ENCODE results near the gene GRIN2A. TPM values are rescaled to one million over a fixed set of nuclear protein-coding genes. Genes with fewer than 3 reads are reported as not detected.

Gene GRIN2A
- total and polyA plus RNA-seq, 2 donors (not counting 3 experiments of a cell fraction or from before 2014, with no cell fraction given) = not detected

GRCh38 chr16:10188236-10188635 is 6.0 kb upstream of the GRIN2A start:
- Histone ChIP-seq H3K27me3 (ENCODE audit: control insufficient read depth in 2 of 2, insufficient read depth in 2 of 2, low read length in 2 of 2) (peaks cover 5 to 7% of the 10 kb centered on the region in 2 experiments), H3K27ac (ENCODE audit: insufficient read depth, low read depth, low read length) (no peak overlapping the region), H3K9ac (replicated peaks; ENCODE audit: extremely low read depth, insufficient read depth, low read length) (no peak overlapping the region), H3K4me3 (replicated peaks in 1 of 3; ENCODE audit: insufficient read depth in 1 of 3, low read depth in 1 of 3, low read length in 3 of 3) (no peak overlapping the region), H3K79me2 (ENCODE audit: control insufficient read depth, insufficient read depth, low read length) (no peaks in the 10 kb centered on the region), H2AFZ (ENCODE audit: low read depth, low read length) (no peak overlapping the region), H3K9me3 (replicated peaks; ENCODE audit: control insufficient read depth, insufficient read depth, low read length) (no peaks in the 10 kb centered on the region), H3K4me2 (ENCODE audit: insufficient read depth, low read length) (no peak overlapping the region), H4K20me1 (replicated peaks; ENCODE audit: control insufficient read depth, extremely low read depth, insufficient read depth, low read length) (no peaks in the 10 kb centered on the region), H3K36me3 (ENCODE audit: control insufficient read depth in 2 of 2, extremely low read depth in 1 of 2, insufficient read depth in 2 of 2, low read length in 2 of 2) (no peaks in the 10 kb centered on the region), H3K9me1 (replicated peaks; ENCODE audit: control insufficient read depth, extremely low read depth, insufficient read depth, low read length) (no peaks in the 10 kb centered on the region), H3K4me1 (ENCODE audit: control insufficient read depth, extremely low read depth, insufficient read depth, low read length) (no peaks in the 10 kb centered on the region)
- CTCF ChIA-PET = no interaction called here
- intact Hi-C loops (cut with micrococcal nuclease) (no loop called here), dilution Hi-C loops (cut with MboI; ENCODE audit: extremely low pct_ligation_motif_present, low sequenced_read_pairs) (no loop called here)
- POLR2A ChIA-PET = no interaction called here
- FAIRE-seq (no peak), DNase-seq (ENCODE audit: low read depth, low spot score) (no peak)
- no TSS peak for BruUV-seq (replicated peaks)
- TF ChIP-seq, protein P1, sequence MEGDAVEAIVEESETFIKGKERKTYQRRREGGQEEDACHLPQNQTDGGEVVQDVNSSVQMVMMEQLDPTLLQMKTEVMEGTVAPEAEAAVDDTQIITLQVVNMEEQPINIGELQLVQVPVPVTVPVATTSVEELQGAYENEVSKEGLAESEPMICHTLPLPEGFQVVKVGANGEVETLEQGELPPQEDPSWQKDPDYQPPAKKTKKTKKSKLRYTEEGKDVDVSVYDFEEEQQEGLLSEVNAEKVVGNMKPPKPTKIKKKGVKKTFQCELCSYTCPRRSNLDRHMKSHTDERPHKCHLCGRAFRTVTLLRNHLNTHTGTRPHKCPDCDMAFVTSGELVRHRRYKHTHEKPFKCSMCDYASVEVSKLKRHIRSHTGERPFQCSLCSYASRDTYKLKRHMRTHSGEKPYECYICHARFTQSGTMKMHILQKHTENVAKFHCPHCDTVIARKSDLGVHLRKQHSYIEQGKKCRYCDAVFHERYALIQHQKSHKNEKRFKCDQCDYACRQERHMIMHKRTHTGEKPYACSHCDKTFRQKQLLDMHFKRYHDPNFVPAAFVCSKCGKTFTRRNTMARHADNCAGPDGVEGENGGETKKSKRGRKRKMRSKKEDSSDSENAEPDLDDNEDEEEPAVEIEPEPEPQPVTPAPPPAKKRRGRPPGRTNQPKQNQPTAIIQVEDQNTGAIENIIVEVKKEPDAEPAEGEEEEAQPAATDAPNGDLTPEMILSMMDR (IDR thresholded peaks at IDR 0.05; ENCODE audit: extremely low read depth in 1 of 2, insufficient read depth in 1 of 2, low read depth in 1 of 2, low read length in 2 of 2) = no peak
- TF ChIP-seq EZH2 (IDR thresholded peaks at IDR 0.05; ENCODE audit: borderline replicate concordance, low read depth, low read length, severe bottlenecking) (no peak), POLR2A (IDR thresholded peaks at IDR 0.05; ENCODE audit: low read depth, low read length) (no peak), MYC (IDR thresholded peaks at IDR 0.05; ENCODE audit: low read depth, low read length) (no peak), JUN (IDR thresholded peaks at IDR 0.05; ENCODE audit: borderline replicate concordance, insufficient read depth, insufficient read length, low read depth) (no peak), MAX (IDR thresholded peaks at IDR 0.05; ENCODE audit: insufficient read depth, insufficient read length) (no peak), FOS (IDR thresholded peaks at IDR 0.05; ENCODE audit: borderline replicate concordance, insufficient read depth, low read length) (no peak), POLR2AphosphoS5 (IDR thresholded peaks at IDR 0.05; ENCODE audit: insufficient read depth, low read depth, low read length) (no peak), GATA2 (IDR thresholded peaks at IDR 0.05; ENCODE audit: insufficient read depth, insufficient read length, low read depth, low read length) (no peak)
